Lower lobe of right lung (tissue), 2 donors: ENCODE results near the gene TLE4. TPM values are rescaled to one million over a fixed set of nuclear protein-coding genes. Genes with fewer than 3 reads are reported as not detected.

ENCODE experiments used
- ATAC-seq, 2 donors: fragments of 200-7000 bp; cut with Tn5 transposase; one replicate each; pipeline ENCODE4 v1.9.1; 2020 to 2022; ENCODE audit warnings: mild to moderate bottlenecking in 2 of 2, moderate library complexity in 2 of 2
- DNase-seq: peaks from one replicate; pipeline ENCODE4 v3.0.0-alpha.2; 2020
- H3K27ac ChIP-seq: fragments of 200-600 bp; one replicate; pipeline ENCODE4 v1.8.0; 2022
- H3K27me3 ChIP-seq: fragments of 200-600 bp; one replicate; pipeline ENCODE4 v1.8.0; 2022; ENCODE audit warnings: low read depth
- H3K36me3 ChIP-seq: fragments of 200-600 bp; one replicate; pipeline ENCODE4 v1.8.0; 2022; ENCODE audit warnings: mild to moderate bottlenecking
- H3K4me1 ChIP-seq: fragments of 200-600 bp; one replicate; pipeline ENCODE4 v1.8.0; 2022
- H3K4me3 ChIP-seq: fragments of 200-600 bp; one replicate; pipeline ENCODE4 v1.8.0; 2022; ENCODE audit warnings: mild to moderate bottlenecking
- H3K9me3 ChIP-seq: fragments of 200-600 bp; one replicate; pipeline ENCODE4 v1.8.0; 2022
- CTCF ChIP-seq: fragments of 200-600 bp; IDR thresholded peaks from one replicate; pipeline ENCODE4 v1.8.0; 2022; ENCODE audit warnings: antibody characterized with exemption, mild to moderate bottlenecking
- intact Hi-C: fragments of 100-400 bp; cut with DNase I; formaldehyde crosslinking; loops from one replicate; pipeline ENCODE4 v1.11.0; 2022
- total RNA-seq: library from RNA; stranded (reverse); fragmentation: NEBNext Ultra II Directional; extraction: Animal tissue kit (Norgen Biotek cat#: 25700); gene quantifications from one replicate; pipeline ENCODE4 v1.2.1, GENCODE V29; 2021
- donor health status: DM: no; HTN: yes; CAD: no; lungs with severe emphysema.

The TLE4 gene
- total RNA-seq, 1 donor from 2014 or later: 48.6 TPM

GRCh38 chr9:79658926-79659325 lies 87.2 kb downstream of the TLE4 start:
- Histone ChIP-seq H3K36me3 (peaks cover 4% of the 10 kb centered on the region), H3K4me1 (no peaks in the 10 kb centered on the region), H3K27ac (no peak overlapping the region), H3K4me3 (no peak overlapping the region), H3K9me3 (no peaks in the 10 kb centered on the region), H3K27me3 (no peaks in the 10 kb centered on the region)
- DNase-seq (no peak), ATAC-seq (no peak)
- TF ChIP-seq CTCF: no peak
- intact Hi-C loops: no loop called here

- no peaks in the 10 kb centered on the region for H3K27me3 ChIP-seq
- TF ChIP-seq CTCF: no peak
- H3K4me1 ChIP-seq: no peaks in the 10 kb centered on the region
- ATAC-seq (no peak), DNase-seq (no peak)
- H3K36me3 ChIP-seq: peaks cover 4% of the 10 kb centered on the region
- no peak overlapping the region for H3K27ac ChIP-seq
- intact Hi-C loops: no loop called here
- no peak overlapping the region for H3K4me3 ChIP-seq
- H3K9me3 ChIP-seq: no peaks in the 10 kb centered on the region
Measured at GRCh38 chr9:79660615-79661014, 88.8 kb downstream of the TLE4 start.

- no peak overlapping the region for H3K4me3 ChIP-seq
- H3K36me3 ChIP-seq: peaks cover 4% of the 10 kb centered on the region
- no peak for TF ChIP-seq CTCF
- ATAC-seq (no peak), DNase-seq (no peak)
- H3K27me3 ChIP-seq: no peaks in the 10 kb centered on the region
- no peaks in the 10 kb centered on the region for H3K4me1 ChIP-seq
- intact Hi-C loops: no loop called here
- H3K9me3 ChIP-seq: no peaks in the 10 kb centered on the region
- H3K27ac ChIP-seq: no peak overlapping the region
Measured at GRCh38 chr9:79661279-79661678, 89.5 kb downstream of the TLE4 start.

- no peak for TF ChIP-seq CTCF
- Histone ChIP-seq H3K27ac (no peak overlapping the region), H3K4me1 (no peaks in the 10 kb centered on the region), H3K27me3 (no peaks in the 10 kb centered on the region), H3K4me3 (no peak overlapping the region), H3K9me3 (no peaks in the 10 kb centered on the region), H3K36me3 (peaks cover 3% of the 10 kb centered on the region)
- DNase-seq: no peak
- intact Hi-C loops: no loop called here
- ATAC-seq: no peak
Measured at GRCh38 chr9:79661886-79662536, 90.2 kb downstream of the TLE4 start.

- ATAC-seq (no peak), DNase-seq (no peak)
- no peak for TF ChIP-seq CTCF
- Histone ChIP-seq H3K36me3 (no peaks in the 10 kb centered on the region), H3K4me1 (peaks cover under 1% of the 10 kb centered on the region), H3K4me3 (no peak overlapping the region), H3K9me3 (no peaks in the 10 kb centered on the region), H3K27me3 (no peaks in the 10 kb centered on the region), H3K27ac (no peak overlapping the region)
- intact Hi-C loops: no loop called here
Measured at GRCh38 chr9:79662537-79662956, 90.8 kb downstream of the TLE4 start.
